ELR (cell line): ENCODE measurements around the gene SHISAL1.

Experiments
- DNase-seq: peaks from one replicate; pipeline ENCODE4 v3.0.0-alpha.2; 2015; ENCODE audit warnings: low read depth

SHISAL1 gene

GRCh38 chr22:44312766-44313165, at the start of gene SHISAL1:
SHISAL1 (minus strand) TSS chr22:44312951; CDS start chr22:44300945, 12,006 bp downstream.
- peak; percentile 38 for DNase-seq

- DNase-seq = peak; percentile 29
Observed at GRCh38 chr22:44361391-44362126, 48.8 kb upstream of the SHISAL1 start.

- peak; percentile 74 for DNase-seq
Observed at GRCh38 chr22:44360668-44361381, 48.1 kb upstream of the SHISAL1 start.

GRCh38 chr22:44360306-44360667, 47.5 kb upstream of the SHISAL1 start:
- DNase-seq = no peak

- DNase-seq = no peak
Observed at GRCh38 chr22:44359496-44360110, 46.9 kb upstream of the SHISAL1 start.

- no peak for DNase-seq
Observed at GRCh38 chr22:44358709-44359440, 46.1 kb upstream of the SHISAL1 start.

GRCh38 chr22:44357966-44358465, 45.3 kb upstream of the SHISAL1 start:
- DNase-seq = no peak

- no peak for DNase-seq
Observed at GRCh38 chr22:44357296-44357965, 44.7 kb upstream of the SHISAL1 start.

GRCh38 chr22:44355716-44356070, 42.9 kb upstream of the SHISAL1 start:
- DNase-seq = no peak

- DNase-seq = no peak
Observed at GRCh38 chr22:44354288-44354687, 41.5 kb upstream of the SHISAL1 start.

GRCh38 chr22:44353041-44353440, 40.3 kb upstream of the SHISAL1 start:
- DNase-seq = no peak

GRCh38 chr22:44352378-44353035, 39.8 kb upstream of the SHISAL1 start:
- DNase-seq = no peak

- peak; percentile 92 for DNase-seq
Observed at GRCh38 chr22:44351685-44352377, 39.1 kb upstream of the SHISAL1 start.

GRCh38 chr22:44351037-44351436, 38.3 kb upstream of the SHISAL1 start:
- DNase-seq = no peak

- no peak for DNase-seq
Observed at GRCh38 chr22:44349594-44349993, 36.8 kb upstream of the SHISAL1 start.

GRCh38 chr22:44348971-44349560, 36.3 kb upstream of the SHISAL1 start:
- no peak for DNase-seq

- no peak for DNase-seq
Observed at GRCh38 chr22:44347549-44347948, 34.8 kb upstream of the SHISAL1 start.

- DNase-seq = peak; percentile 32
Observed at GRCh38 chr22:44347080-44347479, 34.3 kb upstream of the SHISAL1 start.

GRCh38 chr22:44345872-44346271, 33.1 kb upstream of the SHISAL1 start:
- no peak for DNase-seq

GRCh38 chr22:44344407-44344806, 31.7 kb upstream of the SHISAL1 start:
- no peak for DNase-seq
